ENCODE data around the gene CLIC5.

The CLIC5 gene

GRCh38 chr6:46053039-46053933 is 37.6 kb upstream of the CLIC5 start:
- Histone ChIP-seq H3K9me3 (ENCODE audit: control insufficient read depth, low read length) (no peaks in the 10 kb centered on the region), H3K27ac (ENCODE audit: insufficient read depth, low read length, poor library complexity, severe bottlenecking) (no peak overlapping the region), H3K4me1 (ENCODE audit: control insufficient read depth, insufficient read depth, low read length, poor library complexity, severe bottlenecking) (no peaks in the 10 kb centered on the region), H3K27me3 (replicated peaks; ENCODE audit: control insufficient read depth, insufficient read depth, low read length, poor library complexity, severe bottlenecking) (no peaks in the 10 kb centered on the region), H3K36me3 (ENCODE audit: control insufficient read depth, insufficient read depth, low read length) (no peaks in the 10 kb centered on the region), H3K4me3 (ENCODE audit: insufficient read depth, low read depth, low read length, poor library complexity, severe bottlenecking) (no peak overlapping the region)
- no peak for DNase-seq

- H3K4me3 ChIP-seq (ENCODE audit: insufficient read depth, low read depth, low read length, poor library complexity, severe bottlenecking) = no peak overlapping the region
- H3K27me3 ChIP-seq (replicated peaks; ENCODE audit: control insufficient read depth, insufficient read depth, low read length, poor library complexity, severe bottlenecking) = no peaks in the 10 kb centered on the region
- no peaks in the 10 kb centered on the region for H3K36me3 ChIP-seq (ENCODE audit: control insufficient read depth, insufficient read depth, low read length)
- DNase-seq = no peak
- no peaks in the 10 kb centered on the region for H3K4me1 ChIP-seq (ENCODE audit: control insufficient read depth, insufficient read depth, low read length, poor library complexity, severe bottlenecking)
- no peak overlapping the region for H3K27ac ChIP-seq (ENCODE audit: insufficient read depth, low read length, poor library complexity, severe bottlenecking)
- H3K9me3 ChIP-seq (ENCODE audit: control insufficient read depth, low read length) = no peaks in the 10 kb centered on the region
Observed at GRCh38 chr6:46052479-46052878, 36.8 kb upstream of the CLIC5 start.

GRCh38 chr6:46051962-46052361 is 36.3 kb upstream of the CLIC5 start:
- H3K4me1 ChIP-seq (ENCODE audit: control insufficient read depth, insufficient read depth, low read length, poor library complexity, severe bottlenecking) = no peaks in the 10 kb centered on the region
- DNase-seq = no peak
- no peaks in the 10 kb centered on the region for H3K27me3 ChIP-seq (replicated peaks; ENCODE audit: control insufficient read depth, insufficient read depth, low read length, poor library complexity, severe bottlenecking)

GRCh38 chr6:46050845-46051405 is 35.3 kb upstream of the CLIC5 start:
- Histone ChIP-seq H3K36me3 (ENCODE audit: control insufficient read depth, insufficient read depth, low read length) (no peaks in the 10 kb centered on the region), H3K27ac (ENCODE audit: insufficient read depth, low read length, poor library complexity, severe bottlenecking) (no peak overlapping the region), H3K4me1 (ENCODE audit: control insufficient read depth, insufficient read depth, low read length, poor library complexity, severe bottlenecking) (no peaks in the 10 kb centered on the region), H3K9me3 (ENCODE audit: control insufficient read depth, low read length) (no peaks in the 10 kb centered on the region), H3K27me3 (replicated peaks; ENCODE audit: control insufficient read depth, insufficient read depth, low read length, poor library complexity, severe bottlenecking) (no peaks in the 10 kb centered on the region), H3K4me3 (ENCODE audit: insufficient read depth, low read depth, low read length, poor library complexity, severe bottlenecking) (no peak overlapping the region)
- no peak for DNase-seq

More at GRCh38 chr6:46051962-46052361, 36.3 kb upstream of the CLIC5 start:
- H3K36me3 ChIP-seq (ENCODE audit: control insufficient read depth, insufficient read depth, low read length) = no peaks in the 10 kb centered on the region
- H3K4me3 ChIP-seq (ENCODE audit: insufficient read depth, low read depth, low read length, poor library complexity, severe bottlenecking) = no peak overlapping the region
- H3K9me3 ChIP-seq (ENCODE audit: control insufficient read depth, low read length) = no peaks in the 10 kb centered on the region
- H3K27ac ChIP-seq (ENCODE audit: insufficient read depth, low read length, poor library complexity, severe bottlenecking) = no peak overlapping the region

- Histone ChIP-seq H3K27me3 (replicated peaks; ENCODE audit: control insufficient read depth, insufficient read depth, low read length, poor library complexity, severe bottlenecking) (no peaks in the 10 kb centered on the region), H3K36me3 (ENCODE audit: control insufficient read depth, insufficient read depth, low read length) (no peaks in the 10 kb centered on the region), H3K4me1 (ENCODE audit: control insufficient read depth, insufficient read depth, low read length, poor library complexity, severe bottlenecking) (no peaks in the 10 kb centered on the region), H3K27ac (ENCODE audit: insufficient read depth, low read length, poor library complexity, severe bottlenecking) (no peak overlapping the region), H3K9me3 (ENCODE audit: control insufficient read depth, low read length) (no peaks in the 10 kb centered on the region), H3K4me3 (ENCODE audit: insufficient read depth, low read depth, low read length, poor library complexity, severe bottlenecking) (no peak overlapping the region)
- no peak for DNase-seq
Observed at GRCh38 chr6:46048646-46049297, 33.1 kb upstream of the CLIC5 start.

GRCh38 chr6:46046558-46047174 is 31.0 kb upstream of the CLIC5 start:
- no peaks in the 10 kb centered on the region for H3K27me3 ChIP-seq (replicated peaks; ENCODE audit: control insufficient read depth, insufficient read depth, low read length, poor library complexity, severe bottlenecking)
- DNase-seq = no peak
- H3K4me3 ChIP-seq (ENCODE audit: insufficient read depth, low read depth, low read length, poor library complexity, severe bottlenecking) = no peak overlapping the region
- H3K4me1 ChIP-seq (ENCODE audit: control insufficient read depth, insufficient read depth, low read length, poor library complexity, severe bottlenecking) = no peaks in the 10 kb centered on the region
- no peaks in the 10 kb centered on the region for H3K9me3 ChIP-seq (ENCODE audit: control insufficient read depth, low read length)
- H3K27ac ChIP-seq (ENCODE audit: insufficient read depth, low read length, poor library complexity, severe bottlenecking) = no peak overlapping the region
- no peaks in the 10 kb centered on the region for H3K36me3 ChIP-seq (ENCODE audit: control insufficient read depth, insufficient read depth, low read length)

GRCh38 chr6:46044881-46045617 is 29.4 kb upstream of the CLIC5 start:
- Histone ChIP-seq H3K9me3 (ENCODE audit: control insufficient read depth, low read length) (no peaks in the 10 kb centered on the region), H3K4me1 (ENCODE audit: control insufficient read depth, insufficient read depth, low read length, poor library complexity, severe bottlenecking) (no peaks in the 10 kb centered on the region), H3K27me3 (replicated peaks; ENCODE audit: control insufficient read depth, insufficient read depth, low read length, poor library complexity, severe bottlenecking) (no peaks in the 10 kb centered on the region), H3K36me3 (ENCODE audit: control insufficient read depth, insufficient read depth, low read length) (no peaks in the 10 kb centered on the region), H3K4me3 (ENCODE audit: insufficient read depth, low read depth, low read length, poor library complexity, severe bottlenecking) (no peak overlapping the region), H3K27ac (ENCODE audit: insufficient read depth, low read length, poor library complexity, severe bottlenecking) (no peak overlapping the region)
- no peak for DNase-seq

GRCh38 chr6:46042355-46042999 is 26.8 kb upstream of the CLIC5 start:
- Histone ChIP-seq H3K27ac (ENCODE audit: insufficient read depth, low read length, poor library complexity, severe bottlenecking) (no peak overlapping the region), H3K4me3 (ENCODE audit: insufficient read depth, low read depth, low read length, poor library complexity, severe bottlenecking) (no peak overlapping the region), H3K27me3 (replicated peaks; ENCODE audit: control insufficient read depth, insufficient read depth, low read length, poor library complexity, severe bottlenecking) (no peaks in the 10 kb centered on the region), H3K4me1 (ENCODE audit: control insufficient read depth, insufficient read depth, low read length, poor library complexity, severe bottlenecking) (no peaks in the 10 kb centered on the region), H3K9me3 (ENCODE audit: control insufficient read depth, low read length) (no peaks in the 10 kb centered on the region), H3K36me3 (ENCODE audit: control insufficient read depth, insufficient read depth, low read length) (no peaks in the 10 kb centered on the region)
- DNase-seq = no peak

- DNase-seq = no peak
- Histone ChIP-seq H3K27ac (ENCODE audit: insufficient read depth, low read length, poor library complexity, severe bottlenecking) (no peak overlapping the region), H3K9me3 (ENCODE audit: control insufficient read depth, low read length) (no peaks in the 10 kb centered on the region), H3K36me3 (ENCODE audit: control insufficient read depth, insufficient read depth, low read length) (no peaks in the 10 kb centered on the region), H3K4me3 (ENCODE audit: insufficient read depth, low read depth, low read length, poor library complexity, severe bottlenecking) (no peak overlapping the region), H3K27me3 (replicated peaks; ENCODE audit: control insufficient read depth, insufficient read depth, low read length, poor library complexity, severe bottlenecking) (no peaks in the 10 kb centered on the region), H3K4me1 (ENCODE audit: control insufficient read depth, insufficient read depth, low read length, poor library complexity, severe bottlenecking) (no peaks in the 10 kb centered on the region)
Observed at GRCh38 chr6:46040288-46040687, 24.6 kb upstream of the CLIC5 start.

Measured in effector memory CD4-positive, alpha-beta T cell (primary cell).